ENCODE data around the gene SLC44A1. TPM values are rescaled to one million over a fixed set of nuclear protein-coding genes. Genes with fewer than 3 reads are reported as not detected.

Gene SLC44A1
- total RNA-seq, 4 donors from 2014 or later, result 35.4 to 62.3 (median 48.2) TPM

- no peak for TF ChIP-seq CTCF (IDR thresholded peaks at IDR 0.05)
- DNase-seq (ENCODE audit: low spot score) (no peak), ATAC-seq (ENCODE audit: low FRiP score) (no peak)
These were observed 36.8 kb downstream of the SLC44A1 start for GRCh38 chr9:105281272-105281671.

- no peak for TF ChIP-seq CTCF (IDR thresholded peaks at IDR 0.05)
- ATAC-seq (ENCODE audit: low FRiP score) (no peak), DNase-seq (ENCODE audit: low spot score) (no peak)
These were observed 37.5 kb downstream of the SLC44A1 start for GRCh38 chr9:105281926-105282325.

GRCh38 chr9:105282870-105283621 is 38.6 kb downstream of the SLC44A1 start:
- TF ChIP-seq CTCF (IDR thresholded peaks at IDR 0.05), result no peak
- ATAC-seq (ENCODE audit: low FRiP score), result no peak
- no peak for DNase-seq (ENCODE audit: low spot score)

GRCh38 chr9:105283795-105284194 is 39.3 kb downstream of the SLC44A1 start:
- TF ChIP-seq CTCF (IDR thresholded peaks at IDR 0.05), result no peak
- ATAC-seq (ENCODE audit: low FRiP score) (no peak), DNase-seq (ENCODE audit: low spot score) (no peak)

DNA sequence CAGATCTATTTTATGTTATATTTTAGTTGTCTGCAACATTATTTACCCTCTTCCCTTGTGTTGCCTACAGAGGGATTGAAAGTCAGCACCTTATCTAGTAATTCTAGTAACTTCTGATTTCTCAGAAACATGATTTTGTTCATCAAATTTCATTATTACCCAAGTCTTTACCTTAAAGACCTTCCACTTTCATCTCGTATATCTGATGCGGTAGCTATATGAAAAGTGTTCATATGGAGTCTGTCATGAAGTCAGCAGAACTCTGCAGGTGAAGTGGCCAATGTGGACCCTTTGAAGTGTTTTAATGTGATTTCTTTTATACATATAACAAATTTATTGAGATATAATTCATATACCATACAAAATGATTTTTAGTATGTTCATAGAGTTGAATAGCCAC is 40.0 kb downstream of the SLC44A1 start:
- no peak for ATAC-seq (ENCODE audit: low FRiP score)
- DNase-seq (ENCODE audit: low spot score), result no peak
- no peak for TF ChIP-seq CTCF (IDR thresholded peaks at IDR 0.05)

DNA sequence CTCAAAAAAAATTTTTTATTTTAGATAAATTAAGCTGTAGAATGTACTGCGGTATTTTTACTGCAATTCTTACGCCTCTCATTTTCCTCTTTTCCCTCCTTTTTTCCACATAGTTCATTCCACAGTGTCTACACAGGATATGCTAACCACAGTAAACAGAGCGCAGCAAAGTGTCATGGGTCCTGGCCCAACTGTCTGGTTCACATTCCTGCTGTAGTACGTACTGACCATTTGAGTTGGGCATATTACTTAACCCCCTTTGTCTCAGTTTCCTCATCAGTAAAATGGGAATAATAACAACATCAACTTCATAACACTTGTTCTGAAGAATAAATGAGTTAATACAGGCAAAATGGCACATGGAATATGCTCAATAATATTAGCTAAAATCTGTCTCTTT is 41.6 kb downstream of the SLC44A1 start:
- DNase-seq (ENCODE audit: low spot score), result no peak
- no peak for TF ChIP-seq CTCF (IDR thresholded peaks at IDR 0.05)
- ATAC-seq (ENCODE audit: low FRiP score), result no peak

GRCh38 chr9:105289305-105289704 is 44.9 kb downstream of the SLC44A1 start:
- no peak for DNase-seq (ENCODE audit: low spot score)

More at GRCh38 chr9:105289305-105289704, 44.9 kb downstream of the SLC44A1 start:
- no peak for ATAC-seq (ENCODE audit: low FRiP score)
- TF ChIP-seq CTCF (IDR thresholded peaks at IDR 0.05), result no peak

Data from omental fat pad (tissue), 4 donors.